Ovary (tissue), 3 donors: ENCODE measurements around the gene PNMA6E.

ENCODE experiments used
- POLR2A ChIP-seq: fragments of 450-650 bp; IDR thresholded peaks from one replicate; pipeline ENCODE4 v1.6.1; 2017; ENCODE audit warnings: antibody characterized with exemption, mild to moderate bottlenecking, moderate library complexity
- TF ChIP-seq, protein P1 (sequence below), 3 donors: fragments of 450-650 bp in 2 of 3; fragments of 200-600 bp in 1 of 3; IDR thresholded peaks; one replicate each; pipeline versions ENCODE4 v1.5.1 to v1.8.0; 2016 to 2022; ENCODE audit warnings: antibody characterized with exemption in 3 of 3, mild to moderate bottlenecking in 1 of 3
- donor health status: DM: no; HTN: no; CAD: no.

DNA sequence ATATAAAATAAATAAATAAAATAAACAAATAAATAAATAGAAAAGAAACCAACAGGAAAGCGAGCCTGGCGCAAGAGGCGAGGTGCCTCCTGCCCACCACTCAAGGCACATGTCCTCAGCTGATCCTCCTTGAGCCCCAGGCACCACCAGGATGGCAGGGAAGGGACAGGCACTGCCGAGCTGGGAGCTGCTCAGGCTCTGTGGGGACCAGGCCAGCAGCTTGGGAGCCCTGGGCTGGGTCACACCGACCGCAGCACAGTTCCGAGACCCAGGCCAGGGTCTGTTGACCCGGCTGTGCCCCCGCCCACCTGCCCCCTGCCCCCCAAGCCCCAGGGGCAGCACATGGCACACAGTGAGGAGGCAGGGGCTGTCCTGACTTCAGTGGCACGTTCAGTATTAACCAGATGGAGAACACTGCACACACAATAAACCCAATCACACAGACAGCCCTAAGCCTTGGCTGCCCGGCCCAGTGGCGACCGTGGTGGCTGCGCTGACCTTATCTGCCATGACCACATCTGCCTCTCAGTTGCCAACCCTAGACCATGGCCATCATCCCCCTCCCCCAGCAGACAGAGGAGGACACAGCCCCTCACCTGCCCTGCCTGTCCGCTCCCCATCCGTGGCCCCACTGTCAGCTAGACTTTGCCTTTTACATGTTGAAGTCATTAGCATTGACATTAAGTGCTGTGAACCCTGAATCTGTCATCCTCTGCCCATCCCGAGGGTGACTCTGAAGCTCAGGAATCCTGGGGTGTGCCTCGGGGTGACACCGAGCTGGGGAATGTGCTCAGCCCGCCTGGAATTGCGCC, 47.6 kb upstream of the PNMA6E start:
- TF ChIP-seq, protein P1, sequence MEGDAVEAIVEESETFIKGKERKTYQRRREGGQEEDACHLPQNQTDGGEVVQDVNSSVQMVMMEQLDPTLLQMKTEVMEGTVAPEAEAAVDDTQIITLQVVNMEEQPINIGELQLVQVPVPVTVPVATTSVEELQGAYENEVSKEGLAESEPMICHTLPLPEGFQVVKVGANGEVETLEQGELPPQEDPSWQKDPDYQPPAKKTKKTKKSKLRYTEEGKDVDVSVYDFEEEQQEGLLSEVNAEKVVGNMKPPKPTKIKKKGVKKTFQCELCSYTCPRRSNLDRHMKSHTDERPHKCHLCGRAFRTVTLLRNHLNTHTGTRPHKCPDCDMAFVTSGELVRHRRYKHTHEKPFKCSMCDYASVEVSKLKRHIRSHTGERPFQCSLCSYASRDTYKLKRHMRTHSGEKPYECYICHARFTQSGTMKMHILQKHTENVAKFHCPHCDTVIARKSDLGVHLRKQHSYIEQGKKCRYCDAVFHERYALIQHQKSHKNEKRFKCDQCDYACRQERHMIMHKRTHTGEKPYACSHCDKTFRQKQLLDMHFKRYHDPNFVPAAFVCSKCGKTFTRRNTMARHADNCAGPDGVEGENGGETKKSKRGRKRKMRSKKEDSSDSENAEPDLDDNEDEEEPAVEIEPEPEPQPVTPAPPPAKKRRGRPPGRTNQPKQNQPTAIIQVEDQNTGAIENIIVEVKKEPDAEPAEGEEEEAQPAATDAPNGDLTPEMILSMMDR (IDR thresholded peaks at IDR 0.05), result no peak
- no peak for TF ChIP-seq POLR2A
